Right atrium auricular region (tissue), 2 donors: ENCODE data around the gene LATS2. TPM values are rescaled to one million over a fixed set of nuclear protein-coding genes. Genes with fewer than 3 reads are reported as not detected.

ENCODE experiments used
- DNase-seq: peaks from one replicate; pipeline ENCODE4 v3.0.0-alpha.2; 2019; ENCODE audit warnings: low spot score
- H3K27ac ChIP-seq, 2 donors: fragments of 200-600 bp; sonication (generic); 1 replicate in 1 of 2; 2 replicates in 1 of 2; pipeline ENCODE4 v1.5.1; 2016 to 2019
- H3K27me3 ChIP-seq, 2 donors: fragments of 200-600 bp; sonication (generic); one replicate each; pipeline versions ENCODE4 v1.5.1 to v1.6.0; 2017 to 2019
- H3K36me3 ChIP-seq: fragments of 200-600 bp; sonication (generic); one replicate; pipeline ENCODE4 v1.5.1; 2016
- H3K4me1 ChIP-seq, 2 donors: fragments of 200-600 bp; sonication (generic); one replicate each; pipeline versions ENCODE4 v1.5.1 to v1.6.0; 2017 to 2019
- H3K4me3 ChIP-seq, 2 donors: fragments of 200-600 bp; sonication (generic); 1 replicate in 1 of 2; 2 replicates in 1 of 2; pipeline ENCODE4 v1.5.1; 2017 to 2019; ENCODE audit warnings: mild to moderate bottlenecking in 1 of 2, moderate library complexity in 1 of 2
- H3K9me3 ChIP-seq, 2 donors: fragments of 200-600 bp; sonication (generic); one replicate each; pipeline ENCODE4 v1.5.1; 2019
- total RNA-seq, 2 donors: library from RNA; depleted of rRNA; stranded (reverse); fragments of >200 nt; gene quantifications; one replicate each; pipeline ENCODE4 v1.1.0, GENCODE V29; 2016
- TF ChIP-seq, protein P1 (sequence below), 2 donors: fragments of 200-600 bp; sonication (generic); IDR thresholded peaks; one replicate each; pipeline ENCODE4 v1.5.1; 2019; ENCODE audit warnings: antibody characterized with exemption in 2 of 2

Gene LATS2
- total RNA-seq, 2 donors from 2014 or later = 20.9 to 33.3 TPM

DNA sequence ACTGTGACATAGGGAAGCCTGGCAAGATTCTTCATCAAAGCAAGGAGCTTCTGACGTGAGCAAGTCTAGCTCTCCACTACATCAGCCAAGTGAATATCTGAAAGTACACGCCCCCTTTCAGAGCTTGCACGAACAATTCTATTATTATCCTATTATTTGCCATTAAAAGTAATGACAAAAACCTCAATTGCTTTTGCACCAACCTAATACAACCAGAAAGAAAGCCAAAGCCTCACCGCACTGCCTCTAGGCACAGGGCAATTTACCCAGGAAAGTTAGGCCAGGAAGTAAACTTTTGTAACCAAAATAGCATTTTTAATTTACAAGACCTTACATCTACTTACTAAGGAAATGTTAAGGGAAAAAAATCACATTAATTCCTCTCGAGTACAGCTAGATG lies 41.2 kb downstream of the LATS2 start:
- H3K4me1 ChIP-seq = peaks cover 0 to 68% of the 10 kb centered on the region in 2 donors
- H3K27me3 ChIP-seq = no peaks in the 10 kb centered on the region
- no peaks in the 10 kb centered on the region for H3K36me3 ChIP-seq
- no peak for DNase-seq
- TF ChIP-seq, protein P1, sequence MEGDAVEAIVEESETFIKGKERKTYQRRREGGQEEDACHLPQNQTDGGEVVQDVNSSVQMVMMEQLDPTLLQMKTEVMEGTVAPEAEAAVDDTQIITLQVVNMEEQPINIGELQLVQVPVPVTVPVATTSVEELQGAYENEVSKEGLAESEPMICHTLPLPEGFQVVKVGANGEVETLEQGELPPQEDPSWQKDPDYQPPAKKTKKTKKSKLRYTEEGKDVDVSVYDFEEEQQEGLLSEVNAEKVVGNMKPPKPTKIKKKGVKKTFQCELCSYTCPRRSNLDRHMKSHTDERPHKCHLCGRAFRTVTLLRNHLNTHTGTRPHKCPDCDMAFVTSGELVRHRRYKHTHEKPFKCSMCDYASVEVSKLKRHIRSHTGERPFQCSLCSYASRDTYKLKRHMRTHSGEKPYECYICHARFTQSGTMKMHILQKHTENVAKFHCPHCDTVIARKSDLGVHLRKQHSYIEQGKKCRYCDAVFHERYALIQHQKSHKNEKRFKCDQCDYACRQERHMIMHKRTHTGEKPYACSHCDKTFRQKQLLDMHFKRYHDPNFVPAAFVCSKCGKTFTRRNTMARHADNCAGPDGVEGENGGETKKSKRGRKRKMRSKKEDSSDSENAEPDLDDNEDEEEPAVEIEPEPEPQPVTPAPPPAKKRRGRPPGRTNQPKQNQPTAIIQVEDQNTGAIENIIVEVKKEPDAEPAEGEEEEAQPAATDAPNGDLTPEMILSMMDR (IDR thresholded peaks at IDR 0.05) = no peak
- no peaks in the 10 kb centered on the region for H3K9me3 ChIP-seq
- no peak overlapping the region for H3K4me3 ChIP-seq
- peak overlapping the region; percentile 54 to 59 for H3K27ac ChIP-seq

DNA sequence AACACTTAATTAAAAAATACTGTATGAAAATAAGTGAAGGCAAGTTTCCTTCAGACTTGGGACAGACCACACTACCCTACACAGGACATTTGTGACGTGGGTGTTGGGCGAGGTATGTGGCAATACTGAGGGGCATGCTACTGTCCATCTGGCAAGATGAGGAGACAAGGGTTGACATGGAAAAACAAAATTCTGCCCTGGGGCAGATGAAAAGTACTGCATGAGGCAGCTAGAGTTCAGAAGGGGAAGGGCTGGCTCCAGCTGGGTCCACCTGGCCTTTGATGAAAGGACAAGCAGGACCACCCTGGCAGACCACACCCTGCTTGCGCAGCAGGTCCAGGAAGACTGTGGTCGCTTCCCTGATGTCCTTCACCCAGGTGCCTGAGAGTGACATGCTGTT lies 43.2 kb downstream of the LATS2 start:
- Histone ChIP-seq H3K4me3 (no peak overlapping the region), H3K27ac (peak overlapping the region; percentile 59 to 75), H3K27me3 (no peaks in the 10 kb centered on the region), H3K36me3 (no peaks in the 10 kb centered on the region), H3K9me3 (no peaks in the 10 kb centered on the region), H3K4me1 (peaks cover 0 to 87% of the 10 kb centered on the region in 2 donors)
- TF ChIP-seq, protein P1 (IDR thresholded peaks at IDR 0.05) = no peak
- DNase-seq = no peak

DNA sequence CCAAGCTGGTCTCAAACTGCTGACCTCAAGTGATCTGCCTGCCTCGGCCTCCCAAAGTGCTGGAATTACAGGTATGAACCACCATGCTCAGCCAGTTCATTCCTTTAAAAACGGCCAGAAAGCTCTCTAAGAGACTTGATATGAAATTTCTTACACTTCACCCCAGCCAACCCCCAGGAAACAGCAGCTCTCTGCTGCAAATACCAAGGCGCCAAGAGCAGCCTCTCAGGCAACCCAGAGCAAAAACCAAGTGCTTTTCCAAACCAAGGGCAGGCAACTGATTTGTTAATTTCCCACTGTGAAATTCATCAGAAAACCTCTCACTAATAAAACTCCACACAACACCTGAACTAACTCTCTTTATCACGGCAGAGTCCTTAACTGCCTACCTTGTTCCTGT lies 44.9 kb downstream of the LATS2 start:
- H3K36me3 ChIP-seq = no peaks in the 10 kb centered on the region
- TF ChIP-seq, protein P1 (IDR thresholded peaks at IDR 0.05) = no peak
- H3K4me1 ChIP-seq = peaks cover 0 to 87% of the 10 kb centered on the region in 2 donors
- no peaks in the 10 kb centered on the region for H3K9me3 ChIP-seq
- DNase-seq = no peak
- H3K4me3 ChIP-seq = no peak overlapping the region
- H3K27me3 ChIP-seq = no peaks in the 10 kb centered on the region
- peak overlapping the region; percentile 59 to 75 for H3K27ac ChIP-seq

DNA sequence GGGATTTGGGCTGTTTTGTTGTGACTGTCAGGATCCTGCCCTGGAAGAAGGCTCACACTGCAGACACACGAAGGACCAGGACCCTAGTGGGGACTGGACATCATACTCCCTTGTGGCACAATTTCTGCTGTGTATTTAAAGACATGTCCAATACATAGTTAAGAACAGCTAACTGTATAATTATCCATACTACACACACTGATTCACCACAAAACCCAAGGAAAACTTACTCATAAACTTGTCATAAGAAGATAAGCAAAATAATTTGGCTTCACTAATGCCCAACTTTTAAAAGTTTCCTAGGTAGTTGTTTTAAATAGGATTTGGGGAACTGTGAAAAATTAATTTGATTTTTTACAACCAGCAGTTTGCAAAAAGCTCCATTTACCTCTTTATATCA lies 46.1 kb downstream of the LATS2 start:
- Histone ChIP-seq H3K4me3 (no peak overlapping the region), H3K27ac (peak overlapping the region; percentile 67 to 75), H3K9me3 (no peaks in the 10 kb centered on the region), H3K4me1 (peaks cover 0 to 87% of the 10 kb centered on the region in 2 donors), H3K27me3 (no peaks in the 10 kb centered on the region), H3K36me3 (no peaks in the 10 kb centered on the region)
- DNase-seq = no peak
- TF ChIP-seq, protein P1 (IDR thresholded peaks at IDR 0.05) = no peak

DNA sequence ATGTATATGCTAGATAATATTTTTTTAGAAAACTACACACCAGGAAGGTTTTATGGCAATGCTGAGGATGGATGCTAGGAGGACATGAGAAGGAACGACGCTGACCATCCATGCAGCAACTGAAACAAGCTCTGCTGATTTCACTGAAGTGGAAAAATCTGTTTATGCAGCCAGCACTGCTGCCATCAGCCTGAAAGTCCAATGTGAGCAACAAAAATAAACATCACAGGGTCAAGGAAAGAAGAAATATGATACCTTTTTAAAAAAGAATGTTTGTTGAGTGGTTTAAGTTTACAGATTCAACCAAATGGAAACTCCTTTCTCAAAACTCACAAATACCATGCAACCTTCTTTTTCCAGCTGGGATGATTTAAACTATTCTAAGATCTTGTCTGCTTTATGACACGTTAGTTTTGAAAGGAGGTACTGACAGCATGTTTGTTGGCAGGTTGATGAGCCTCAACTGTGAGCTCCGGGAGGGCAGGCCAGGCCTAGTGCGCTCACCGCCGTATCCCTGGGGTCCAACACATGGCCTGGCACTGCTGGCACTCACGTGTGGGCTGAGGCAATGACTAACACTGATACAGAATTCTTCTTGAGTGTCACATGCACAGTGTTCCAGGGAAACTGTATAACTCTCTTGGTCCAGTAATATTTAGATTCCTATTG lies 46.8 kb downstream of the LATS2 start:
- H3K4me3 ChIP-seq = no peak overlapping the region
- TF ChIP-seq, protein P1 (IDR thresholded peaks at IDR 0.05) = no peak
- DNase-seq = no peak
- H3K4me1 ChIP-seq = peaks cover 0 to 88% of the 10 kb centered on the region in 2 donors
- H3K9me3 ChIP-seq = no peaks in the 10 kb centered on the region
- H3K27ac ChIP-seq = peak overlapping the region; percentile 67 to 75
- no peaks in the 10 kb centered on the region for H3K27me3 ChIP-seq
- no peaks in the 10 kb centered on the region for H3K36me3 ChIP-seq

DNA sequence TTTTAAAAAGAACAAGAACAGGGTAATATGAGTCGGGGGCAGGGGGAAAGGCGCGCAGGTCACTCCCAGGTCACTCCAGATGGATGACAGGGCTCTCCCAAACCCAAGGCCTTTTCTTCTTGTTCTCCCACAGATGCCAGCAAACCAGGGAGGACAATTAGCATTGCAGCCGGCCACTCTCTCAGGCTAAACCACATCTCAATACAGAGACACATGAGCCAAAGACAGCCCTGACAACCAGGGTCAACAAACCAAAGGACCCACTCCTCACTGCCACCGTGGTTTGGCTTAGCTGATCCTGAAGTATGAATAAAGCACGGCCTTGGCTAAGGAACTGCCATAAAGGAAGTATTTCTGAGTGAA lies 47.3 kb downstream of the LATS2 start:
- TF ChIP-seq, protein P1 (IDR thresholded peaks at IDR 0.05) = no peak
- Histone ChIP-seq H3K9me3 (no peaks in the 10 kb centered on the region), H3K36me3 (no peaks in the 10 kb centered on the region), H3K27me3 (no peaks in the 10 kb centered on the region), H3K4me3 (no peak overlapping the region), H3K4me1 (peaks cover 0 to 88% of the 10 kb centered on the region in 2 donors), H3K27ac (peak overlapping the region; percentile 67 to 75)
- DNase-seq = no peak
